Measurements from ENCODE around the gene MICU2.

MICU2 gene

DNA sequence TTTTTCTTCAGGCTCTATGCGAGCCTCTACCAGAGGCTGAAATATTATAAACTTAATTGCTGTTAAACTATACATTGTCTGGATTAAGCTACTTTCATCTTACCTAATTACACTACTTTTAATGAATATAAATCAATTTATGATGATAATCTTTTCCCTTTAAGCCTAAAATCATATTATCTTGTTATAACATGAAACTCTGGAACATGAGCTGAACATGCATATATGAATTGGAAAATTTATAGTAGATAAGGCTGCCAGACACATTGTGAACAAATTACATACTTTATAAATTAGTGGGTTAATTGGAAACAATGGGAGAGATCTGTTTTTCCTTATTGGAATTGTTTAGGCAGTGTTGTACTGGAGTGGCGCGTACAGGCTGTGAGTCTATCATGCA is 99.6 kb downstream of the MICU2 start:
- H3K9me3 ChIP-seq (ENCODE audit: control insufficient read depth in 2 of 2, low read length in 2 of 2), result no peaks in the 10 kb centered on the region
- no peaks in the 10 kb centered on the region for H3K27me3 ChIP-seq (ENCODE audit: control insufficient read depth in 1 of 2, insufficient read depth in 2 of 2, low read length in 2 of 2)
- H3K4me1 ChIP-seq (ENCODE audit: control insufficient read depth, insufficient read depth, low read length), result no peaks in the 10 kb centered on the region
- H3K4me3 ChIP-seq (ENCODE audit: low read length in 2 of 2), result no peak overlapping the region
- H3K27ac ChIP-seq (ENCODE audit: low read length), result no peak overlapping the region
- H3K36me3 ChIP-seq (ENCODE audit: control insufficient read depth in 2 of 2, insufficient read depth in 2 of 2, low read length in 2 of 2), result peaks cover 3 to 13% of the 10 kb centered on the region in 2 donors
- no peak overlapping the region for H3K9ac ChIP-seq (ENCODE audit: low read length in 2 of 2)

DNA sequence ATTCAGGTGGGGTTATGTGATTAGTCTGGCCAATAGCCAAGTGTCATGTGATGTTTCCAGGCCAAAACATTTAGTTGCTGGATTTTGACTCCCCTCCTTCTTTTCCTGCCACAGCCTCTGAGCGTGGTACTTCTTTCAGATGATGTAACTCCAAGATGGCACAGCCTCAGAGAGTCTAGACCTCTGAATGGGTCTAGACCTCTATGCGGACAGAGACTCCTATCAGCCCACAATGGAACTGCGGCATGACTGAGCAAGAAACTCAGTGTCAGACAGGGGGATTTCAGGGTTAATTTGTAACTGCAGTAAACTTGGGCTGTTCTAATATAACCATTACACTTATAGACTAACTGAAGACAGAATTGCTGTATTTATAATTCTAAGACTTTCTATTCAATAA is 102.3 kb downstream of the MICU2 start:
- Histone ChIP-seq H3K27ac (ENCODE audit: low read length) (no peak overlapping the region), H3K4me3 (ENCODE audit: low read length in 2 of 2) (no peak overlapping the region), H3K27me3 (ENCODE audit: control insufficient read depth in 1 of 2, insufficient read depth in 2 of 2, low read length in 2 of 2) (no peaks in the 10 kb centered on the region), H3K36me3 (ENCODE audit: control insufficient read depth in 2 of 2, insufficient read depth in 2 of 2, low read length in 2 of 2) (peaks cover 3 to 10% of the 10 kb centered on the region in 2 donors), H3K4me1 (ENCODE audit: control insufficient read depth, insufficient read depth, low read length) (no peaks in the 10 kb centered on the region), H3K9me3 (ENCODE audit: control insufficient read depth in 2 of 2, low read length in 2 of 2) (no peaks in the 10 kb centered on the region), H3K9ac (ENCODE audit: low read length in 2 of 2) (no peak overlapping the region)

DNA sequence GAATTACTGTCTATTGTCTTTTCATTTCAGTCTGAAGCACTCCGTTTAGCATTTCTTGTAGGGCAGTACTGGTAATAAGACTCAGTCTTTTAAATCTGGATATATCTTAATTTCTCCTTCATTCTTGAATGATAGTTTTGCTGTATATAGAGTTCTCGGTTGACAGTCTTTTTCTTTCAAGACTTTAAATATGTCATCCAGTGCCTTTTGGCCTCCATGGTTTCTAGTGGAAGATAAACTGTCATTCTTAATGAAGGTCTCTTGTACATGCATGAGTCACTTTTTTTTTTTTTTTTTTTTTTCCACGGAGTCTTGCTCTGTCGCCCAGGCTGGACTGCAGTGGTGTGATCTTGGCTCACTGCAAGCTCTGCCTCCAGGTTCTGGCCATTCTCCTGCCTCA is 117.6 kb downstream of the MICU2 start:
- H3K4me3 ChIP-seq (ENCODE audit: low read length in 2 of 2), result no peak overlapping the region
- H3K4me1 ChIP-seq (ENCODE audit: control insufficient read depth, insufficient read depth, low read length), result no peaks in the 10 kb centered on the region
- H3K27ac ChIP-seq (ENCODE audit: low read length), result no peak overlapping the region
- H3K9me3 ChIP-seq (ENCODE audit: control insufficient read depth in 2 of 2, low read length in 2 of 2), result peaks cover 2 to 6% of the 10 kb centered on the region in 2 donors
- H3K27me3 ChIP-seq (ENCODE audit: control insufficient read depth in 1 of 2, insufficient read depth in 2 of 2, low read length in 2 of 2), result no peaks in the 10 kb centered on the region
- H3K36me3 ChIP-seq (ENCODE audit: control insufficient read depth in 2 of 2, insufficient read depth in 2 of 2, low read length in 2 of 2), result peaks cover 7 to 9% of the 10 kb centered on the region in 2 donors
- H3K9ac ChIP-seq (ENCODE audit: low read length in 2 of 2), result no peak overlapping the region

DNA sequence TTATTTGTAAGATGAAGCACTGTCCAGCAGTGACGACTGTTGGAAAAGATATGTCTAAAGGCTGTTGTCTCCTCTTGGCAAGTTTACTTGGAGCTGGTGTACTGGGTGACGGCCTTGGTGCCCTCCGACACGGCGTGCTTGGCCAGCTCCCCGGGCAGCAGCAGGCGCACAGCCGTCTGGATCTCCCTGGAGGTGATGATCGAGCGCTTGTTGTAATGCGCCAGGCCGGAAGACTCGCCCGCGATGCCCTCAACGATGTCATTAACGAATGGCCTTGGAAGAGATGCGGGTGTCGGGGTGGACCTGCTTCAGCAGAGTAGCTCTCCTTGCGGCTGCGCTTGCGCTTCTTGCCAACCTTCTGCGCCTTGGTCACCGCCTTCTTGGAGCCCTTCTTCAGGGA is 120.2 kb downstream of the MICU2 start:
- Histone ChIP-seq H3K9ac (ENCODE audit: low read length in 2 of 2) (no peak overlapping the region), H3K9me3 (ENCODE audit: control insufficient read depth in 2 of 2, low read length in 2 of 2) (peaks cover 2 to 6% of the 10 kb centered on the region in 2 donors), H3K4me1 (ENCODE audit: control insufficient read depth, insufficient read depth, low read length) (no peaks in the 10 kb centered on the region), H3K27ac (ENCODE audit: low read length) (no peak overlapping the region), H3K36me3 (ENCODE audit: control insufficient read depth in 2 of 2, insufficient read depth in 2 of 2, low read length in 2 of 2) (no peaks in the 10 kb centered on the region), H3K27me3 (ENCODE audit: control insufficient read depth in 1 of 2, insufficient read depth in 2 of 2, low read length in 2 of 2) (no peaks in the 10 kb centered on the region), H3K4me3 (ENCODE audit: low read length in 2 of 2) (no peak overlapping the region)

DNA sequence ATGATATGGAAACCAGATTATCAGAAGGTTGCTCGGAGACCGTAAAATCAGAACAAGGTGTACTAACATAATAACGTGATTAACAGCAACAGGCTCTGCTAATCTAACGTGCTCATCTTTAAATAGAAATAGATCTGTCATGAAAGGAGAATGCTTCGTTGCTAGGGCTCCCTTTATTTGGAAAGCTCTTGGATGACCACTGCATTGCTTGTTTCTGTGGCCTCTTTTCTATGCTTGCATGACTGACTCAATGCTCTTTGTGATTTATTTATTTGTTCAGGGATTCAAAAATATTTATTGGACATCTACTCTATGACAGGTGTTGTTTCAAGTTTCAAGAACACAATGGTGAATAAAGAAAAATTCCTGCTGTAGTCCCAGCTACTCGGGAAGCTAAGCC is 122.6 kb downstream of the MICU2 start:
- no peak overlapping the region for H3K9ac ChIP-seq (ENCODE audit: low read length in 2 of 2)
- no peaks in the 10 kb centered on the region for H3K27me3 ChIP-seq (ENCODE audit: control insufficient read depth in 1 of 2, insufficient read depth in 2 of 2, low read length in 2 of 2)
- no peak overlapping the region for H3K27ac ChIP-seq (ENCODE audit: low read length)

DNA sequence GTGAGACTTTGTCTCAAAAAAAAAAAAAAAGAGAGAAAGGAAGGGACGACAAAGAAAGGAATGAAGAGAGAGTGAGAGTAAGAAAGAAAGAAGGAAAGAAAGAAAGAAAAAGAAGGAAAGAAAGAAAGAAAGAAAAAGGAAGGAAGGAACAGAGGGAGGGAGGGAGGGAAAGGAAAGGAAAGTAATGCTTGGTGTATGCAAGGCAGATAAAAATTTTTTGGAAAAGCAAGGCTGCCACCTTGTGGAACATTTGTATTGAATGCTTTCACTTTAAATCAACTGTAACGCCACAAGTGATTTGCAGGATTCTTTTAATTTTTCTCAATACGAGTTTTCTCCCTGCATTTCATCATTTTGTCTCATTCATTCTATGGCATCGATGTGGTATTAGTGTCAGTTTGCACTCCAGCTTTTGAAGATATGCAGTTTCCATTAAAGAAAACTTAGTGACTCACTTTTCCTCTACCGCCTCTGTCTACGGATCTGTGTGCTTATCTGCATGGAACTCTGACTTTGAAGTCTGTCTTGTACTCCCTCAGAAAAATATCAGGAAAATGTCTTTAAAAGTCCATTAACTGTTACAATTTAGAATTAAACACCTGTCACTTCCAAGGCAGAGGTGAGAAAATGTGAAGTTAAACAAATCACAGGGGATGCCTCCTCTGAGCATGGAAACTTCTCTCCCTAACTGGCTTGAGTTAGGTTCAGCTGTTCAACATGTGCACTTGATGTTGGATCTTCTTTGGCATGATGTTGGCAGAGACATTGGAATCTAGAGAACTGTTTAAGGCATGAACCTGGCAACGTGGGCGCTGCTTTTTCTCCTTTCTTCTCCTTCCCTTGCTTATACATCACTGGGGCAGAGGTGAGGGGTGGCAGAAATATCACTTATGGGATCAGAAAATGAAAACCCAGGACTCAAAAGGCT is 124.8 kb downstream of the MICU2 start:
- Histone ChIP-seq H3K27me3 (ENCODE audit: control insufficient read depth in 1 of 2, insufficient read depth in 2 of 2, low read length in 2 of 2) (no peaks in the 10 kb centered on the region), H3K36me3 (ENCODE audit: control insufficient read depth in 2 of 2, insufficient read depth in 2 of 2, low read length in 2 of 2) (no peaks in the 10 kb centered on the region), H3K9ac (ENCODE audit: low read length in 2 of 2) (peak overlapping the region; percentile 37 to 49), H3K27ac (ENCODE audit: low read length) (no peak overlapping the region), H3K4me1 (ENCODE audit: control insufficient read depth, insufficient read depth, low read length) (peaks cover 2% of the 10 kb centered on the region), H3K4me3 (ENCODE audit: low read length in 2 of 2) (peak overlapping the region; percentile 50 to 64), H3K9me3 (ENCODE audit: control insufficient read depth in 2 of 2, low read length in 2 of 2) (no peaks in the 10 kb centered on the region)

More for the DNA sequence above, 122.6 kb downstream of the MICU2 start:
- H3K9me3 ChIP-seq (ENCODE audit: control insufficient read depth in 2 of 2, low read length in 2 of 2), result peaks cover 0 to under 1% of the 10 kb centered on the region in 2 donors
- no peak overlapping the region for H3K4me3 ChIP-seq (ENCODE audit: low read length in 2 of 2)
- H3K36me3 ChIP-seq (ENCODE audit: control insufficient read depth in 2 of 2, insufficient read depth in 2 of 2, low read length in 2 of 2), result no peaks in the 10 kb centered on the region
- H3K4me1 ChIP-seq (ENCODE audit: control insufficient read depth, insufficient read depth, low read length), result peaks cover 2% of the 10 kb centered on the region

DNA sequence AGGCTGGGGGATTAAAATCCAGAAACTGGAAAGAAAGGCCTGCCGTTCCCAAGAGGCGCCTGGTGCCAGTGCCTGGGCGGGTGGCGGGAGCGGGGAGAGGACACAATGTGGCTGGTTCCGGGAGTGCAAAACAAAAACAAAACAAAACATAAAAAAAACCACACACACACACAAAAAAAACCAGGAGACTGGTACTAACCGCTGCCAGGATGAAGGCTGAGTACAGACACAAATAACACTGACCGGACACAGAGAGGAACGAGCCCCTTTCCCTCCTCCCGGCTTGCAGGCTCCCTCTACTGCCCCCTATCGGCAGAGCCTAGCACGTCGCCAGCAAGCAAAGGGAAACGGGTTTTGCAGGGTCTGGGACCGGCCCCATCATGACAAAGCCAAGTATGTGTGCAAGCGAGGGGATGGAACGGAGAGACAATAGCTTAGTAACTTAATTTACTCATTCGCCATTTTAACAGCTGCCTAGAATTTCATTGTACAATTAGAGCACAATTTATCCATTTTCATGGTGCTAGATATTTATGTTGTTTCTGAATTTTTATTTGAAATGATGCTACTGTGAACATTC is 127.0 kb downstream of the MICU2 start:
- peak overlapping the region; percentile 59 to 69 for H3K4me3 ChIP-seq (ENCODE audit: low read length in 2 of 2)
- H3K36me3 ChIP-seq (ENCODE audit: control insufficient read depth in 2 of 2, insufficient read depth in 2 of 2, low read length in 2 of 2), result no peaks in the 10 kb centered on the region
- no peak overlapping the region for H3K27ac ChIP-seq (ENCODE audit: low read length)
- H3K9ac ChIP-seq (ENCODE audit: low read length in 2 of 2), result peak overlapping the region in 1 of 2 donors; percentile 69
- H3K9me3 ChIP-seq (ENCODE audit: control insufficient read depth in 2 of 2, low read length in 2 of 2), result no peaks in the 10 kb centered on the region
- peaks cover 2% of the 10 kb centered on the region for H3K4me1 ChIP-seq (ENCODE audit: control insufficient read depth, insufficient read depth, low read length)
- no peaks in the 10 kb centered on the region for H3K27me3 ChIP-seq (ENCODE audit: control insufficient read depth in 1 of 2, insufficient read depth in 2 of 2, low read length in 2 of 2)

DNA sequence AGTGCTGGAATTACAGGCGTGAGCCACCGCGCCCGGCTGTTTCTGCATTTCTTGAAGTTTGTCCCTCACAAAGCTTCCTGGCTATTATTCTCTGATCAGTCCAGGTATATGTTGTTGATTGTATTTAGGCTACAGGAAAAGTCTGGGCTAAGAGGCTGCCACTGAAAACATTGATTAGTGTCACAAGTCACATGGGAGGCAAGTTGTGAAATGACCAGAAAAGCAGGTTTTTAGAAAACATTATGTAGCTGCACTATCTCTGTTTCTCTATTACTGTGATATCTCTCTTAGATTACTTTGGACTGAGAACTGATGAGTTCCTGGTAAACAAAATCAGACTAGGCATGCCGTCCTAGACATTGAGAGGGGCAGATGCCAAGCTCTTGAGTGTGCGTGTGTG is 128.9 kb downstream of the MICU2 start:
- H3K4me1 ChIP-seq (ENCODE audit: control insufficient read depth, insufficient read depth, low read length), result peaks cover 2% of the 10 kb centered on the region
- H3K36me3 ChIP-seq (ENCODE audit: control insufficient read depth in 2 of 2, insufficient read depth in 2 of 2, low read length in 2 of 2), result no peaks in the 10 kb centered on the region
- no peak overlapping the region for H3K27ac ChIP-seq (ENCODE audit: low read length)
- no peaks in the 10 kb centered on the region for H3K27me3 ChIP-seq (ENCODE audit: control insufficient read depth in 1 of 2, insufficient read depth in 2 of 2, low read length in 2 of 2)
- no peak overlapping the region for H3K4me3 ChIP-seq (ENCODE audit: low read length in 2 of 2)
- no peak overlapping the region for H3K9ac ChIP-seq (ENCODE audit: low read length in 2 of 2)
- no peaks in the 10 kb centered on the region for H3K9me3 ChIP-seq (ENCODE audit: control insufficient read depth in 2 of 2, low read length in 2 of 2)

DNA sequence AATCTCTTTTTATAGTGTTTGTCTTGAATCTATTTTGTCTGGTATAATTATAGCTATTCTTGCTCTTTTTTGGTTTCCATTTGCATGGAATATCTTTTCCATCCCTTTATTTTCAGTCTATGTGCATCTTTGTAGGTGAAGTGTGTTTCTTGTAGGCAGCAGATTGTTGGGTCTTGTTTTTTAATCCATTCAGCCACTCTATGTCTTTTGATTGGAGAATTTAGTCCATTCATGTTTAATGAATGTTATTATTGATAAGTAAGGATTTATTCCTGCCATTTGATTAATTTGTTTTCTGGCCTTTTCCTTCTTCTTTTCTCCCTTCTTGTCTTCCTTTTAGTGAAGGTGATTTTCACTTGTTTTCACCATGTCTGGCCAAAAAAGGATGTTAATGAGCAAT is 133.2 kb downstream of the MICU2 start:
- no peaks in the 10 kb centered on the region for H3K4me1 ChIP-seq (ENCODE audit: control insufficient read depth, insufficient read depth, low read length)
- no peaks in the 10 kb centered on the region for H3K9me3 ChIP-seq (ENCODE audit: control insufficient read depth in 2 of 2, low read length in 2 of 2)
- H3K9ac ChIP-seq (ENCODE audit: low read length in 2 of 2), result no peak overlapping the region
- no peaks in the 10 kb centered on the region for H3K27me3 ChIP-seq (ENCODE audit: control insufficient read depth in 1 of 2, insufficient read depth in 2 of 2, low read length in 2 of 2)
- H3K36me3 ChIP-seq (ENCODE audit: control insufficient read depth in 2 of 2, insufficient read depth in 2 of 2, low read length in 2 of 2), result no peaks in the 10 kb centered on the region
- H3K4me3 ChIP-seq (ENCODE audit: low read length in 2 of 2), result no peak overlapping the region
- no peak overlapping the region for H3K27ac ChIP-seq (ENCODE audit: low read length)

DNA sequence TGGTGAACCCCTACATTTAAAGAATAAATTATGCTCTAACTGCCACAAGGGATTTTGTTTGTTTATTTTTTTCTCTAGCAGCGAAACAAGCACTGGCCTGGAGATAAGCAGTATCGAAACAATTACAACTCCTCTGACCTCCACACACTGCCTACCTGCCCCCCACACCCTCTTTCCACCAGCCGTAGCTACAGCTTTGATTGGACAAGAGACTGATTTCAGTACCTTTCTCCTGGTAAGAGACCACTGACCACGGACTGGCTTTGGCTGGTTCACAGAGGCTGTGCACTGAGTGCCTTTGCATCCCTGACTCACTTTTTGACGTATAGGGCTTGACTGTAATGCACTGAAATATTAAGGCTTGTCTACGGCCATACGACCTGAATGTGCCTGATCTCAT is 137.4 kb downstream of the MICU2 start:
- H3K36me3 ChIP-seq (ENCODE audit: control insufficient read depth in 2 of 2, insufficient read depth in 2 of 2, low read length in 2 of 2), result no peaks in the 10 kb centered on the region
- no peaks in the 10 kb centered on the region for H3K9me3 ChIP-seq (ENCODE audit: control insufficient read depth in 2 of 2, low read length in 2 of 2)
- H3K4me3 ChIP-seq (ENCODE audit: low read length in 2 of 2), result no peak overlapping the region
- H3K4me1 ChIP-seq (ENCODE audit: control insufficient read depth, insufficient read depth, low read length), result no peaks in the 10 kb centered on the region
- H3K27ac ChIP-seq (ENCODE audit: low read length), result no peak overlapping the region
- no peak overlapping the region for H3K9ac ChIP-seq (ENCODE audit: low read length in 2 of 2)
- H3K27me3 ChIP-seq (ENCODE audit: control insufficient read depth in 1 of 2, insufficient read depth in 2 of 2, low read length in 2 of 2), result no peaks in the 10 kb centered on the region

DNA sequence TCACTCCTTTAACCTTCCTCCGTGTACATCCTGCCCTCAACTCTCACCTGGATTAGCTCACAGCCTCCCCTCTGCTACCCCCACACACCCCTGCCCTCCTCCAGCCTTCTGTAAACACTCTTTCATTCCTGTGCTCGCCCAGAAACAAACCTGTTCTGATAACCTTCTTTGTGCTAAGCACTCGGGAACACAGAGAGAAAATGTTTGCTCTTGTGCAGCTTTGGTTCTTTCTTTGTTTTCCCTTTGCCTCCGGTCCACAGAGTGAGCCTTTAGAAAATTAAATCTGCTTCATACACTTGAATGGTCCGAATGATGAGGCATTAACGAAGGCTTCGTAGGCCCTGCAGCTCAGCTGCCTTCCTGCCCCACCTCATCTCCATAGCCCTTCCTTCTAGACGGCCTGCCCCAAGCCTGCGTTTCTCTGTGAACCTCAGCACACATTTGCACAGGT is 138.2 kb downstream of the MICU2 start:
- Histone ChIP-seq H3K9ac (ENCODE audit: low read length in 2 of 2) (no peak overlapping the region), H3K9me3 (ENCODE audit: control insufficient read depth in 2 of 2, low read length in 2 of 2) (no peaks in the 10 kb centered on the region), H3K4me3 (ENCODE audit: low read length in 2 of 2) (no peak overlapping the region), H3K4me1 (ENCODE audit: control insufficient read depth, insufficient read depth, low read length) (no peaks in the 10 kb centered on the region), H3K36me3 (ENCODE audit: control insufficient read depth in 2 of 2, insufficient read depth in 2 of 2, low read length in 2 of 2) (no peaks in the 10 kb centered on the region), H3K27me3 (ENCODE audit: control insufficient read depth in 1 of 2, insufficient read depth in 2 of 2, low read length in 2 of 2) (no peaks in the 10 kb centered on the region), H3K27ac (ENCODE audit: low read length) (no peak overlapping the region)

All from stomach smooth muscle (tissue), 2 donors.